Measurements from ENCODE around the gene DDX6.

GRCh38 chr11:118778898-118779297, 12.1 kb downstream of the DDX6 start:
- TF ChIP-seq CTCF (IDR thresholded peaks at IDR 0.05) (no peak), POLR2A (IDR thresholded peaks at IDR 0.05) (no peak)

All from uterus (tissue), 2 donors.